H1 (cell line): ENCODE results near the gene STXBP4. TPM values are rescaled to one million over a fixed set of nuclear protein-coding genes. Genes with fewer than 3 reads are reported as not detected.

ENCODE experiments used
- CTCF ChIA-PET: fragments of 300-600 bp; sonication (Branson Sonifier 250); formaldehyde crosslinking; loops from one replicate; lab custom pipeline; 2021; ENCODE audit not compliant: partially characterized antibody; lab: Charles Lee
- POLR2A ChIA-PET: fragments of 300-600 bp; sonication (Branson Sonifier 250); formaldehyde crosslinking; loops from one replicate; lab custom pipeline; 2021; ENCODE audit warnings: inconsistent platforms; ENCODE audit not compliant: partially characterized antibody; lab: Charles Lee
- DNase-seq, 2 experiments: peaks; one replicate each; pipeline versions ENCODE4 v3.0.0 to v3.0.0-alpha.2; 2010 to 2022; ENCODE audit warnings: low spot score in 2 of 2, low read depth in 1 of 2, mixed read lengths in 1 of 2
- FAIRE-seq: peaks from 2 replicates; lab custom pipeline; 2011; peaks lifted over from hg19 to GRCh38; lab: Jason Lieb, UNC
- H2AFZ ChIP-seq: 2 replicates; pipeline ENCODE4 v1.8.1; 2012; ENCODE audit warnings: low read length, inconsistent platforms
- H2AK5ac ChIP-seq: 2 replicates; pipeline ENCODE4 v1.6.1; 2013; ENCODE audit warnings: low read depth, low read length
- H2BK120ac ChIP-seq: replicated peaks from 2 replicates; pipeline ENCODE3; 2013; ENCODE audit warnings: low read depth, low read length, inconsistent platforms
- H2BK12ac ChIP-seq: 2 replicates; pipeline ENCODE4 v1.6.1; 2013; ENCODE audit warnings: low read depth, low read length
- H2BK15ac ChIP-seq: 2 replicates; pipeline ENCODE4 v1.6.1; 2013; ENCODE audit warnings: low read length
- H2BK20ac ChIP-seq: 2 replicates; pipeline ENCODE4 v1.6.1; 2013; ENCODE audit warnings: low read length
- H2BK5ac ChIP-seq: 2 replicates; pipeline ENCODE4 v1.6.1; 2013; ENCODE audit warnings: low read depth, low read length
- H3K14ac ChIP-seq: 2 replicates; pipeline ENCODE4 v1.6.1; 2013; ENCODE audit warnings: inconsistent platforms; ENCODE audit not compliant: insufficient read length
- H3K18ac ChIP-seq: 2 replicates; pipeline ENCODE4 v1.6.1; 2013; ENCODE audit warnings: low read length; ENCODE audit errors: extremely low read depth
- H3K23ac ChIP-seq: 2 replicates; pipeline ENCODE4 v1.6.1; 2013; ENCODE audit warnings: inconsistent platforms; ENCODE audit not compliant: insufficient read length
- H3K23me2 ChIP-seq: 2 replicates; pipeline ENCODE4 v1.6.1; 2013; ENCODE audit warnings: low read depth, low read length
- H3K27ac ChIP-seq: 2 replicates; pipeline ENCODE4 v1.6.1; 2011; ENCODE audit warnings: low read depth, low read length, inconsistent platforms
- H3K27me3 ChIP-seq, 4 experiments: replicated peaks in 1 of 4; 1 replicate in 1 of 4; 2 replicates in 3 of 4; pipeline versions ENCODE4 v1.6.1 to v1.8.1; 2011 to 2013; ENCODE audit warnings: low read length in 3 of 4, mild to moderate bottlenecking in 3 of 4, inconsistent platforms in 2 of 4, mixed read lengths in 2 of 4, moderate library complexity in 1 of 4; ENCODE audit not compliant: control insufficient read depth in 3 of 4, insufficient read depth in 3 of 4; ENCODE audit errors: extremely low read depth in 1 of 4
- H3K36me3 ChIP-seq, 4 experiments: 2 replicates each; pipeline versions ENCODE4 v1.6.1 to v1.8.1; 2011 to 2013; ENCODE audit warnings: mild to moderate bottlenecking in 4 of 4, low read length in 3 of 4, moderate library complexity in 2 of 4, control low read depth in 1 of 4, inconsistent platforms in 1 of 4; ENCODE audit not compliant: insufficient read depth in 4 of 4, control insufficient read depth in 2 of 4
- H3K4ac ChIP-seq: replicated peaks from 2 replicates; pipeline ENCODE3; 2013; ENCODE audit warnings: low read length, low read depth, mixed read lengths, inconsistent platforms; ENCODE audit not compliant: insufficient read length
- H3K4me1 ChIP-seq, 4 experiments: replicated peaks in 1 of 4; 1 replicate in 1 of 4; 2 replicates in 3 of 4; pipeline versions ENCODE4 v1.6.1 to v1.8.1; 2011 to 2013; ENCODE audit warnings: low read length in 3 of 4, inconsistent platforms in 2 of 4, mixed read lengths in 1 of 4; ENCODE audit not compliant: insufficient read depth in 4 of 4, control insufficient read depth in 3 of 4
- H3K4me2 ChIP-seq, 2 experiments: 2 replicates each; pipeline versions ENCODE4 v1.6.1 to v1.8.1; 2011 to 2013; ENCODE audit warnings: low read depth in 2 of 2, low read length in 2 of 2, control low read depth in 1 of 2, inconsistent platforms in 1 of 2, mild to moderate bottlenecking in 1 of 2; ENCODE audit not compliant: insufficient read depth in 1 of 2
- H3K4me3 ChIP-seq, 4 experiments: fragments of 200-600, 300-600 bp in 1 of 4; sonication (generic), shearing (Covaris generic), sonication (Bioruptor Twin) in 1 of 4; 2 replicates each; pipeline versions ENCODE4 v1.5.1 to v1.8.1; 2011 to 2016; ENCODE audit warnings: low read length in 4 of 4, low read depth in 3 of 4, control low read depth in 2 of 4, inconsistent platforms in 2 of 4, mild to moderate bottlenecking in 2 of 4, mixed read lengths in 1 of 4, moderate library complexity in 1 of 4; ENCODE audit not compliant: insufficient read depth in 2 of 4; ENCODE audit errors: extremely low read depth in 1 of 4
- H3K56ac ChIP-seq: replicated peaks from 2 replicates; pipeline ENCODE3; 2013; ENCODE audit warnings: low read depth, mild to moderate bottlenecking, mixed read lengths, low read length, inconsistent platforms; ENCODE audit not compliant: insufficient read length
- H3K79me1 ChIP-seq: 2 replicates; pipeline ENCODE4 v1.6.1; 2013; ENCODE audit warnings: low read depth, low read length, control low read depth
- H3K79me2 ChIP-seq, 2 experiments: 2 replicates each; pipeline versions ENCODE4 v1.6.1 to v1.8.1; 2012 to 2013; ENCODE audit warnings: low read length in 2 of 2, mild to moderate bottlenecking in 2 of 2, inconsistent platforms in 1 of 2; ENCODE audit not compliant: insufficient read depth in 2 of 2, control insufficient read depth in 1 of 2
- H3K9ac ChIP-seq, 4 experiments: replicated peaks in 1 of 4; 1 replicate in 1 of 4; 2 replicates in 3 of 4; pipeline versions ENCODE4 v1.6.1 to v1.8.1; 2011 to 2013; ENCODE audit warnings: low read depth in 3 of 4, low read length in 3 of 4, control low read depth in 2 of 4, mild to moderate bottlenecking in 2 of 4, moderate library complexity in 2 of 4, inconsistent platforms in 1 of 4; ENCODE audit errors: extremely low read depth in 1 of 4
- H3K9me3 ChIP-seq, 2 experiments: 2 replicates each; pipeline versions ENCODE4 v1.6.1 to v1.8.1; 2012 to 2013; ENCODE audit warnings: mild to moderate bottlenecking in 2 of 2, moderate library complexity in 2 of 2, control low read depth in 1 of 2, inconsistent platforms in 1 of 2, low read depth in 1 of 2, low read length in 1 of 2, mixed read lengths in 1 of 2; ENCODE audit not compliant: insufficient read depth in 2 of 2
- H4K20me1 ChIP-seq, 2 experiments: replicated peaks in 1 of 2; 2 replicates each; pipeline versions ENCODE3 to v1.8.1; 2011 to 2013; ENCODE audit warnings: inconsistent platforms in 2 of 2, low read length in 2 of 2, mild to moderate bottlenecking in 1 of 2; ENCODE audit not compliant: insufficient read depth in 2 of 2, control insufficient read depth in 1 of 2
- H4K5ac ChIP-seq: 2 replicates; pipeline ENCODE4 v1.6.1; 2013; ENCODE audit warnings: low read length, low read depth, mixed read lengths, inconsistent platforms; ENCODE audit not compliant: insufficient read length
- H4K8ac ChIP-seq: 2 replicates; pipeline ENCODE4 v1.8.0; 2013; ENCODE audit warnings: mild to moderate bottlenecking, moderate library complexity, low read length, inconsistent platforms; ENCODE audit not compliant: insufficient read depth; ENCODE audit errors: extremely low read depth
- H4K91ac ChIP-seq: replicated peaks from 2 replicates; pipeline ENCODE3; 2013; ENCODE audit warnings: low read length, mixed read lengths, inconsistent platforms; ENCODE audit not compliant: insufficient read length
- ASH2L ChIP-seq: fragments of 200-600, 300-600 bp; sonication (generic); IDR thresholded peaks from one replicate; pipeline ENCODE4 v1.7.1; 2017; ENCODE audit warnings: low read length
- CEBPB ChIP-seq: IDR thresholded peaks from 2 replicates; pipeline ENCODE4 v1.6.1; 2012; ENCODE audit warnings: low read depth, low read length
- CHD2 ChIP-seq: IDR thresholded peaks from 2 replicates; pipeline ENCODE4 v1.6.1; 2012; ENCODE audit warnings: low read length, improper control_type of control experiment
- CTBP2 ChIP-seq: IDR thresholded peaks from 2 replicates; pipeline ENCODE4 v1.7.0; 2011; ENCODE audit warnings: borderline replicate concordance, mild to moderate bottlenecking, moderate library complexity, mixed read lengths, low read length; ENCODE audit not compliant: insufficient read depth, insufficient read length
- GTF2F1 ChIP-seq: IDR thresholded peaks from 2 replicates; pipeline ENCODE4 v1.6.1; 2012; ENCODE audit warnings: low read depth, low read length, improper control_type of control experiment, borderline replicate concordance
- KDM1A ChIP-seq: fragments of 200-600, 300-600 bp; sonication (generic); IDR thresholded peaks from 2 replicates; pipeline ENCODE4 v1.7.1; 2016; ENCODE audit warnings: mild to moderate bottlenecking, low read length, borderline replicate concordance
- MAFK ChIP-seq: IDR thresholded peaks from 2 replicates; pipeline ENCODE4 v1.6.1; 2012; ENCODE audit warnings: low read depth, mild to moderate bottlenecking, improper control_type of control experiment, low read length
- MAX ChIP-seq: IDR thresholded peaks from 2 replicates; pipeline ENCODE4 v1.6.1; 2012; ENCODE audit warnings: inconsistent platforms
- POLR2AphosphoS5 ChIP-seq: IDR thresholded peaks from 2 replicates; pipeline ENCODE4 v1.6.1; 2011; ENCODE audit warnings: low read depth, low read length
- RAD21 ChIP-seq, 2 experiments: IDR thresholded peaks in 1 of 2; conservative IDR thresholded peaks in 1 of 2; 2 replicates each; pipeline ENCODE4 v1.6.1; 2011; ENCODE audit warnings: low read depth in 2 of 2, low read length in 2 of 2, improper control_type of control experiment in 1 of 2, inconsistent platforms in 1 of 2, mild to moderate bottlenecking in 1 of 2, moderate library complexity in 1 of 2
- SP1 ChIP-seq: IDR thresholded peaks from 2 replicates; pipeline ENCODE4 v1.6.1; 2011; ENCODE audit warnings: low read depth, low read length
- SP2 ChIP-seq: IDR thresholded peaks from 2 replicates; pipeline ENCODE4 v1.6.1; 2012; ENCODE audit warnings: mild to moderate bottlenecking, low read length, inconsistent platforms
- WGBS, 2 experiments: shearing (Covaris generic) in 1 of 2; methylation state at CpG; one replicate each; pipeline versions ENCODE4 v1.1.6 to v1.1.7; 2013 to 2015; ENCODE audit warnings: low lambda C conversion rate in 2 of 2, mixed read lengths in 2 of 2, inconsistent platforms in 1 of 2, low coverage in 1 of 2, missing lambda C conversion rate in 1 of 2; ENCODE audit not compliant: insufficient replicate concordance in 2 of 2, insufficient coverage in 1 of 2, insufficient read length in 1 of 2; ENCODE audit errors: extremely low coverage in 1 of 2, missing lambda C conversion rate in 1 of 2; 5-methylcytosine and 5-hydroxymethylcytosine counted together
- polyA plus RNA-seq, 7 experiments: library from polyadenylated mRNA; depleted of rRNA in 3 of 7; stranded (reverse) in 5 of 7; unstranded in 2 of 7; fragments of >200 nt in 5 of 7; fragments of 200-250 nt in 2 of 7; gene quantifications; 1 replicate in 5 of 7; 2 replicates in 1 of 7; 4 replicates in 1 of 7; pipeline versions ENCODE4 v1.2.1 to v1.2.3, GENCODE V29; 2011 to 2013; ENCODE audit warnings: missing spikeins in 2 of 7, mixed read lengths in 2 of 7
- total RNA-seq: library from RNA; stranded (reverse); fragmentation: NEBNext Ultra II Directional; extraction: Animal tissue kit (Norgen Biotek cat#: 25700); gene quantifications from 2 replicates; pipeline ENCODE4 v1.2.1, GENCODE V29; 2021

Gene STXBP4
- total and polyA plus RNA-seq, 2 of the 8 experiments (the other 6 are each of a cell fraction or from before 2014, with no cell fraction given): 3.2 to 18.5 TPM

- Histone ChIP-seq H3K4me1 (no peaks in the 10 kb centered on the region), H2BK5ac (no peak overlapping the region), H3K27me3 (no peaks in the 10 kb centered on the region), H2BK20ac (no peak overlapping the region), H2BK12ac (no peak overlapping the region), H3K4me3 (no peak overlapping the region), H4K8ac (no peak overlapping the region), H3K79me1 (no peaks in the 10 kb centered on the region), H3K27ac (no peak overlapping the region), H2BK15ac (no peak overlapping the region), H3K4me2 (no peak overlapping the region), H2BK120ac (no peak overlapping the region), H3K14ac (no peak overlapping the region), H3K36me3 (no peaks in the 10 kb centered on the region), H2AK5ac (no peak overlapping the region), H3K9me3 (no peaks in the 10 kb centered on the region), H2AFZ (no peak overlapping the region), H4K5ac (no peak overlapping the region), H3K23me2 (no peaks in the 10 kb centered on the region), H4K91ac (no peak overlapping the region), H4K20me1 (no peaks in the 10 kb centered on the region), H3K23ac (no peak overlapping the region), H3K18ac (no peak overlapping the region), H3K4ac (no peak overlapping the region), H3K56ac (no peak overlapping the region), H3K9ac (no peak overlapping the region), H3K79me2 (no peaks in the 10 kb centered on the region)
- ChIA-PET CTCF (no interaction called here), POLR2A (no interaction called here)
- 98% methylated on average over 3 of the region's 3 CpGs; no CpG with 5 or more reads in 1 of the 2 experiments for WGBS, 2 experiments
- FAIRE-seq: no peak
- DNase-seq: no peak
- TF ChIP-seq CHD2 (no peak), SP1 (no peak), GTF2F1 (no peak), MAX (no peak), POLR2AphosphoS5 (no peak), RAD21 (IDR thresholded peaks at IDR 0.05 in 1 of 2, conservative IDR thresholded peaks at IDR 0.05 in 1 of 2; ENCODE audit: low read depth in 2 of 2, low read length in 2 of 2) (no peak), MAFK (no peak), KDM1A (no peak), SP2 (no peak), CEBPB (no peak), ASH2L (no peak), CTBP2 (no peak)
These were observed 148.6 kb downstream of the STXBP4 start for GRCh38 chr17:55117164-55117563.
